GM18861 (cell line): ENCODE measurements around the gene LRRC3B.
"Not testable (repeated sequence)": the region's sequence is repeated elsewhere in the genome, so short reads cannot be mapped to it uniquely, and the experiment has no call there.

ENCODE experiments used
- ATAC-seq: cut with Tn5 transposase; IDR thresholded peaks from one replicate; pipeline ENCODE4 v1.9.1; 2021; ENCODE audit not compliant: unreplicated experiment

The LRRC3B gene, protein sequence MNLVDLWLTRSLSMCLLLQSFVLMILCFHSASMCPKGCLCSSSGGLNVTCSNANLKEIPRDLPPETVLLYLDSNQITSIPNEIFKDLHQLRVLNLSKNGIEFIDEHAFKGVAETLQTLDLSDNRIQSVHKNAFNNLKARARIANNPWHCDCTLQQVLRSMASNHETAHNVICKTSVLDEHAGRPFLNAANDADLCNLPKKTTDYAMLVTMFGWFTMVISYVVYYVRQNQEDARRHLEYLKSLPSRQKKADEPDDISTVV

GRCh38 chr3:26622621-26623418, at the start of gene LRRC3B:
TSS of gene LRRC3B (plus strand) at chr3:26622772. CDS start at chr3:26709673, 86,901 bp downstream.
- ATAC-seq, result no peak

GRCh38 chr3:26574766-26575165, 47.8 kb upstream of the LRRC3B start:
- no peak for ATAC-seq

DNA sequence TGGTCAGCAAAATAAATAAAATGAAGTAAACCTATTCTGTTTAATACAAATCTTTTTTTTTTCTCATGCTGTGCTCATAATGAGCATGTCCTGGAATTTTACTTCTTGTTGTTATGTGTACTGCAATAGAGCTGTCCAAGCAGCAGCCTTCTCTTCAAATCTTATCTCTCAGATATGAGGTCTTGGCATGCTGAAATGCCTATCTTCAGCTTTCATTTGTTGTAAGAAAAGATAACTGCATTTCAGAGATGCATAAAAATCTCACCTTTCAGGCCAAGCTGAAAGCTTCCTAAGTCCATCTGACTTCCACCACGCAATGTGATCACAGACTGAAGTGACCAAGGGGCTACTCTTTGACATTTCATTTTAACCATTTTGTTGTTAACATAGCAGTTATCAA, 43.5 kb upstream of the LRRC3B start:
- no peak for ATAC-seq

- no peak for ATAC-seq
Measured at GRCh38 chr3:26587571-26587970, 35.0 kb upstream of the LRRC3B start.

DNA sequence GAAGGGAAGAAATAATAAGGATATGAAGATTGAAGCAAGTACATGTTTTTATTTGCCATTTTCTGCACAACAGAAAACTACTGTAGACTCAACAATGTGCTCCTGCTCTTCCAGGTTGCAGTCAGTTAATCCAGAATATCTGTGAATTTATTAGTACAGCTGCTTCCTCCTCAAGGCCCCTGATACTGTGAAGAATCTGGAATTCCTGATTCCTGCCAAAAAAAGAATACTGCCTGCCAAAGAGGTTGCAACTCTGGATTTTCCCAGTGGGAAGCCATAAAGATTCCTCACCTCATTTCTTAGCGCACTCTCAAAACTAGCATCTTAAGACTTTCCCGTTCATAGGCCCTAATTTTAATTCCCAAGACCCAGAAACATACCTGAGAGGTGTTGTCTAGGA, 33.6 kb upstream of the LRRC3B start:
- ATAC-seq, result no peak

DNA sequence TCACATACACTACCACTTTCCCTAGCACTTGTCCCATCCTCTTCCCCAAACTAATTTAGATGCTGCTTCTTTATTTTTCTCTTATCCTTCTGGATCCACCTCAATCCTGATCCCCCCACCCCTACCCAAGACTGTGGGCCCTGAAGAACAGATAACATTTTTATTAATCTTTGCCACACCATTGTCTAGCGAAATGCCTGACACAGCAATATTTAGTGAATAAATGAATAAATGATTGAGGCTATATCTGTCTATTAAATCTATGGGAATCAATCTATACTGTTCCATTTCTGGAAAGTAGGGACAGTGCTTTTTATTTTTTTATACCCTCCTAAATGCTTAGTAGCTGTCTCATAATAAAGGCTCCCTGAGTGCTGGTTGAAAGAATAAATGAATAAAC, 32.9 kb upstream of the LRRC3B start:
- no peak for ATAC-seq

GRCh38 chr3:26590919-26591484, 31.6 kb upstream of the LRRC3B start:
- ATAC-seq, result no peak

DNA sequence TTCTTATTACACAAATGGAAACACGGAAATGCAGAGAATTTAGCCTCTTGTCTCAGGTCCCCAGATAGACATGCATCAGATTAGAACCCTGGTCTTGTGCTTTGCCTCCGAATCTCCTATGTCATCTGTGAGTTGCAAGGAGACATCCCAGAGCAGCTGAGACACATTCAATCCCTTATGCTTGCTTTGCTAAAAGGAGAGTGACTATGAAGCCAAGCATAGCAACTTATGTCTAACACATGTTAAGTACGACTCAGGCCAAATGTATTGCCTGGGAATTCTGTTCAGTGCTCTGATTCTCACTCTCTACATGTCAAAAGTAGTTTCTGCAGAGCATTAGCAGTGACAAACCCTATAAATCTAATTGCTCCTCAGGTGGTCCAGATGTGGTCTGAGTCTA, 30.6 kb upstream of the LRRC3B start:
- ATAC-seq, result no peak

GRCh38 chr3:26592451-26592850, 30.1 kb upstream of the LRRC3B start:
- no peak for ATAC-seq

- ATAC-seq, result no peak
Measured at GRCh38 chr3:26596335-26596734, 26.2 kb upstream of the LRRC3B start.

GRCh38 chr3:26603311-26603710, 19.3 kb upstream of the LRRC3B start:
- ATAC-seq, result not testable (repeated sequence)

DNA sequence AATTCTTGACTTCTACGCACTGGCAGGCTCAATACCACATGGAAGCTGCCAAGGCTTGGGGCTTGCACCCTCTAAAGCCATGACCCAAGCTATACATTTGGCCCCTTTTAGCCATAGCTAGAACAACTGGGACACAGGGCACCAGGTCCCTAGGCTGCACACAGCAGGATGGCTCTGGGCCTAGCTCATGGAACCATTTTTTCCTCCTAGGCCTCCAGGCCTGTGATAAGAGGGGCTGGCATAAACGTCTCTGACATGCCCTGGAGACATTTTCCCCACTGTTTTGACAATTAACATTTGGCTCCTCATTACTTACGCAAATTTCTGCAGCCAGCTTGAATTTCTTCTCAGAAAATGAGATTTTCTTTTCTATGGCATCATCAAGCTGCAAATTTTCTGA, 18.8 kb upstream of the LRRC3B start:
- ATAC-seq, result not testable (repeated sequence)

DNA sequence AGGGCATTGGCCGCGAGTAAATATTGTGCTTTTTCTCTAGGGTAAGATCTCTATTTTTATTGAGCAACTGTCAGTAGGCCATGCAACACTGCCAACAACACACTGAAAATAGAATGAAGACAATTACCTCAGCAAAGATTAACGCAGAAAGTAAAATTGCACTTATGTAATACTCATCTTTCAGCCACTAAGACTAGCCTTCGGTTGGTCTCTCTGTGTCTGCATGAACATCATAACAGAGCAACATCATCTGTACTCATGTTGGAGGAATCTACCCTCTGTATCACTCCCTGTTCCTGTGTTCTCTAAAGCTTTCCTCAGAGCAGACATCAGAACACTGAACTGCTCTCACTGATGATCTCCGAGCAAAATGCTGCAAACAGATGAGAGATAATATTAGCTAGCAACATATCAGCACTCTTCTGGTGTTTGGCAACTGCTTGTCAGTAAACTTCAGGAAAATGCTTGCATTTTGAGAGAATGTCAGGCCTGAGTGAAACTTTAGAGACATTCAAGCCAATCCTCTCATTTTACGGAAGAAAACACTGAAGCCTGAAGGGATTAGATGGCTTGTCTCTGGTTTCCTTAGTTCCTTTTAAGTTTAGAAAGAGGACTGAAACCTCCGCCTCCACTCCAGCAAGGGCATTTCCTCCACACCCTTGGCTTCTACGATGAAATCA, 8.4 kb upstream of the LRRC3B start:
- no peak for ATAC-seq

- ATAC-seq, result no peak
Measured at GRCh38 chr3:26621176-26621575, 1.4 kb upstream of the LRRC3B start.

GRCh38 chr3:26621906-26622620, 509 bp upstream of the LRRC3B start:
- ATAC-seq, result no peak

GRCh38 chr3:26623419-26624208, 1.0 kb downstream of the LRRC3B start:
- no peak for ATAC-seq

DNA sequence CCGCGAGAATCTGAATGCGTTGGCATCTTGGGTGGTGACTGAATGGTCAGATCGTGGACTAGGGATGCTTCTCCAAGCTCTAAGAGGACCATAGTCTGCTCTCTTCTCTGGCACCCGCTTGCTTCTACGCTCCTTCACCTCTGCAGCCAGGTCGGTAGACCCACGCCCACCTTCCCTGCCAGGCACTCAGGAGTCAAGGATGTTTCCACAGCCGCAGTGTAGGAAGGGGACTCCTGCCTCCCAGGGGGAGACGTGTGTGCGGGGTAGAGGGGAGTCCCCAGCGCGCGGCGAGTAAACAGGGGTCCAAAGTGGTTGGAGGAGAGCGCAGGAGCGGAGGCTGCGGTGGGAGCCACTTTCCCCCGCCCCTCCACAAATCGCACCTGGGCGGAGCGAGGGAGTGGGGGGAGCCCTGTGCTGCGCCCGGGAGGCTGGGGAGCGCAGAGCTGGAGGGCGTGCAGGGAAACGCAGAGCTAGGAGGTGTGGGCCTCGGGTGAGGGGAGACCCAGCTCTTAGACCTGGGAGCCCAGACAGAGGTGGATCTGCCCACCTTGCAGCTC, 1.7 kb downstream of the LRRC3B start:
- no peak for ATAC-seq

DNA sequence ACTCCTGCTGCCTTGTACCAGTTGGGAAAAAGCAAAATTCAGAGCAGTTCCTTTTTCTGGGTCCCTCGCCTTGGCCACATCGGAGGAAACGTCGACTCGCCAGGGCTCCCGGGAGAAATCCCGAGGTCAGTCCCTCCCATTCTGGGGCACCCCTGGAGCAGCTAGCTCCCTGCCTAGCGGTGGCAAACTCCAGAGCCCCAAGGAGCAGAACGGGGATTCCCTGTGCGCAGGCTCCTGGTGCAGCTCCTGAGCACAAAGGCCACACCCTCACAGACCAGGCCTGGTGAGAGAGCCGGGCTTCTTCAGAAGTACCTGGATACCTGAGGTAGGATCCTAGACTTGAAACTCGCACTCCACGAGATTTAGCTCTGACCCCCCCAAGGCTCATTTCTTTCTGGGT, 2.6 kb downstream of the LRRC3B start:
- no peak for ATAC-seq

GRCh38 chr3:26627080-26627479, 4.5 kb downstream of the LRRC3B start:
- no peak for ATAC-seq

DNA sequence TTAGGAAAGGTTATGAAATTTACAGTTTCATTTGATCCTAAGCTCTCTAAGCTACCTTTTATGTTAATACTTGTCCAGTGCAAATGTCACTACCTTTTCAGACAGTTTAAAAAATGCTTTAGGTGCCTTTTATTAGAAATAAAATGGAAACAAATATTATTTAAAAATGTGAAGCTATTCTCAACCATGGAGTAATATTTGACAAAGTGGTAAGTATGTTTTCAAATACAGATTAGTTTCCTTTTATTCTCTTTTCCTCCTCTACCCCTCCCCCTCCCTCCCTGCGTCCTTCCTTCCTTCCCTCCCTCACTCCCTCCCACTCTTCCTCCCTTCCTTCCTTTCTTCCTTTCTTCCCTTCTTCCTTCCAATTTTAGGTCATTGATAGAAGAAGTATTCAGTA, 6.3 kb downstream of the LRRC3B start:
- no peak for ATAC-seq
